NCI-H524 treated with DMSO at 0.1 percent for 48 hours (cell line): Measurements from ENCODE around the gene DENND2A.
"Not testable (repeated sequence)": the region's sequence is repeated elsewhere in the genome, so short reads cannot be mapped to it uniquely, and the experiment has no call there.

Experiments used
- DNase-seq: peaks from one replicate; lab custom pipeline; 2025; lab: John Stamatoyannopoulos, UW

The DENND2A gene

GRCh38 chr7:140646931-140647647, 6.5 kb upstream of the DENND2A start:
- DNase-seq = peak; percentile 53

- no peak for DNase-seq
Observed at GRCh38 chr7:140645166-140645900, 4.7 kb upstream of the DENND2A start.

GRCh38 chr7:140644761-140645160, 4.1 kb upstream of the DENND2A start:
- not testable (repeated sequence) for DNase-seq

GRCh38 chr7:140643416-140643815, 2.8 kb upstream of the DENND2A start:
- no peak for DNase-seq

- DNase-seq = no peak
Observed at GRCh38 chr7:140641524-140642195, 1.0 kb upstream of the DENND2A start.

GRCh38 chr7:140640060-140640637, 464 bp downstream of the DENND2A start:
- no peak for DNase-seq

- DNase-seq = no peak
Observed at GRCh38 chr7:140639366-140640053, 1.1 kb downstream of the DENND2A start.

GRCh38 chr7:140638173-140638791, 2.3 kb downstream of the DENND2A start:
- DNase-seq = no peak

- no peak for DNase-seq
Observed at GRCh38 chr7:140637400-140637799, 3.2 kb downstream of the DENND2A start.

GRCh38 chr7:140635816-140636215, 4.8 kb downstream of the DENND2A start:
- no peak for DNase-seq

- no peak for DNase-seq
Observed at GRCh38 chr7:140635345-140635744, 5.3 kb downstream of the DENND2A start.

- no peak for DNase-seq
Observed at GRCh38 chr7:140631602-140632001, 9.0 kb downstream of the DENND2A start.

- DNase-seq = no peak
Observed at GRCh38 chr7:140631021-140631420, 9.6 kb downstream of the DENND2A start.

- DNase-seq = no peak
Observed at GRCh38 chr7:140625908-140626868, 14.4 kb downstream of the DENND2A start.

GRCh38 chr7:140625192-140625558, 15.4 kb downstream of the DENND2A start:
- not testable (repeated sequence) for DNase-seq

- DNase-seq = no peak
Observed at GRCh38 chr7:140624392-140625191, 16.0 kb downstream of the DENND2A start.

GRCh38 chr7:140623980-140624379, 16.6 kb downstream of the DENND2A start:
- no peak for DNase-seq

- no peak for DNase-seq
Observed at GRCh38 chr7:140621401-140622021, 19.1 kb downstream of the DENND2A start.

GRCh38 chr7:140619915-140620510, 20.6 kb downstream of the DENND2A start:
- not testable (repeated sequence) for DNase-seq
